Measurements from ENCODE around the gene ZNF70. TPM values are rescaled to one million over a fixed set of nuclear protein-coding genes. Genes with fewer than 3 reads are reported as not detected.

The ZNF70 gene
- total and polyA plus RNA-seq, 12 donors = 1.2 to 4.2 (median 3.6) TPM

DNA sequence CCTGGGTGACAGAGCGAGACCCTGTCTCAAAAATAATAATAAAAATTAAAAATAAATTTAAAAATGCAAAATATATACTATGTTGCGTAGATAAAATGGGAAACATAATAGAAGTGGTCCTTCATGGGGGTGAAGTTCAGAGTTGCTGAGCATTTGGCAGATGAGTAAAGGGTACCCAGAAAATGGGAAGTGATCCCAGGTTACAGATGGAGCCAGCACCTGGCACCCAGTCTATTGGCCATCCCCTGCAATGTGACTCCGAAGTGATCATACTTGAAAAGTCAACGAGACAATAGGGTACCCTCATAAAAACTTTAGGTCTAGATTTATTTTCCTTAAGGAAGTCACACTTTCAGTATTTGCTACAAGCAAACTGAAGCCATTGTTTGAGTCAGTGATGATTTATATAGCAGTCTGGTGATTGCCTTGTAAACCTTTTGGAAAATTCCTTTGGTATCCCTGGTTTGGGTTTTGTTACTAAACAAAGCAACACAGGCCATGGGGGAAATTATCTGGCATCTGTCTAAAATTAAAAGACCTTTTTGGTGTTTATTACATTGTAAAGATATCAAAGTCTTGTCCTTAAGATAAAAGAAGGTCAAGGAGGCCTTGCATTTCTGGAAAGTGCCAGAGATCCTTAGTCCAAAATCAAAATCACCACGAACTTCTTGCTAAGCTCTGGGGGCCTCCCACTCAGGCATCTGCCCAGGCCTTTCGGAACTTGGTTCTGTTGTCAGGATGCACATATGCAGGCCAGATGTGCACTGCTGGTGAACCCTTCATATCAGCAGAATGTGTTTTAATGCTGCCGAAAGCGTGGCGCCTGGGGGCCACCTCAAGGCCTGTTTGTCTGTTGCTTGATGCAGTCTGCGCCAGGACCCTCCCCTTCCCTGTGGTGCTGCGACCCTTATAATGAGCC, 40.2 kb upstream of the ZNF70 start:
- ATAC-seq (peak in 1 of 8 donors; percentile 9), DNase-seq (peak in 1 of 2 donors; percentile 31)
- Histone ChIP-seq H3K9me3 (no peaks in the 10 kb centered on the region), H3K27ac (peak overlapping the region in 4 of 10 donors; percentile 9 to 56 (median 26)), H3K27me3 (no peaks in the 10 kb centered on the region), H3K36me3 (peaks cover 0 to 70% (median 17%) of the 10 kb centered on the region in 9 donors), H3K4me3 (no peak overlapping the region), H3K4me1 (peaks cover 13 to 58% (median 45%) of the 10 kb centered on the region in 9 donors)
- intact Hi-C loops (cut with DNase I) = no loop called here
- WGBS, 2 donors = 65% methylated on average over 11 of the region's 11 CpGs
- TF ChIP-seq, protein P1, sequence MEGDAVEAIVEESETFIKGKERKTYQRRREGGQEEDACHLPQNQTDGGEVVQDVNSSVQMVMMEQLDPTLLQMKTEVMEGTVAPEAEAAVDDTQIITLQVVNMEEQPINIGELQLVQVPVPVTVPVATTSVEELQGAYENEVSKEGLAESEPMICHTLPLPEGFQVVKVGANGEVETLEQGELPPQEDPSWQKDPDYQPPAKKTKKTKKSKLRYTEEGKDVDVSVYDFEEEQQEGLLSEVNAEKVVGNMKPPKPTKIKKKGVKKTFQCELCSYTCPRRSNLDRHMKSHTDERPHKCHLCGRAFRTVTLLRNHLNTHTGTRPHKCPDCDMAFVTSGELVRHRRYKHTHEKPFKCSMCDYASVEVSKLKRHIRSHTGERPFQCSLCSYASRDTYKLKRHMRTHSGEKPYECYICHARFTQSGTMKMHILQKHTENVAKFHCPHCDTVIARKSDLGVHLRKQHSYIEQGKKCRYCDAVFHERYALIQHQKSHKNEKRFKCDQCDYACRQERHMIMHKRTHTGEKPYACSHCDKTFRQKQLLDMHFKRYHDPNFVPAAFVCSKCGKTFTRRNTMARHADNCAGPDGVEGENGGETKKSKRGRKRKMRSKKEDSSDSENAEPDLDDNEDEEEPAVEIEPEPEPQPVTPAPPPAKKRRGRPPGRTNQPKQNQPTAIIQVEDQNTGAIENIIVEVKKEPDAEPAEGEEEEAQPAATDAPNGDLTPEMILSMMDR (IDR thresholded peaks at IDR 0.05) = no peak

DNA sequence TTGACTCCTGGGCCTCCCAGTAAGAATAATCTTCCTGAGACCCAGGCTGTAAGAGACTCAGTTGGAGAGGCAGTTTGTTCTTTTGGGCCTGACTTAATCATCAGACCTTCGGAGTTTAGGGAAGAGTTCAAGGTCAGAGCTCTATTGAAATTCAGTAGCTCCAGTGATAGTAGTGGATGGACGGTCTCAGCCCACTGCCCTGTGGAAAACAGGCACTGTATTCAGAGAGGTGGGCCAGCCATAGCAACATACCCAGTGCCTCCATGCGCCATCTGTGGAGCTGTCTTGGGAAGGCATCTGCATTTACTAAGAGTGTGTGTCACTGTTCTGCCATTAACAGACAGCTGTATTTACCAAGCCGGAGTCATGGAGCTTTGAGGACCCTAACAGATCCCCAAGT, 38.7 kb upstream of the ZNF70 start:
- 69 to 72% methylated on average over 4 of the region's 4 CpGs for WGBS, 2 donors
- H3K4me3 ChIP-seq = no peak overlapping the region
- DNase-seq (no peak), ATAC-seq (no peak)
- TF ChIP-seq, protein P1 (IDR thresholded peaks at IDR 0.05) = no peak
- H3K27me3 ChIP-seq = no peaks in the 10 kb centered on the region
- peaks cover 14 to 63% (median 46%) of the 10 kb centered on the region in 9 donors for H3K4me1 ChIP-seq
- H3K27ac ChIP-seq = peak overlapping the region in 3 of 10 donors; percentile 11 to 56 (median 31)
- H3K9me3 ChIP-seq = no peaks in the 10 kb centered on the region
- H3K36me3 ChIP-seq = peaks cover 0 to 56% (median 8%) of the 10 kb centered on the region in 9 donors
- intact Hi-C loops (cut with DNase I) = loop anchor here in 3 of 10 donors (2.0 to 5.0 kb wide), 3 partner anchors 21 to 53 kb away; no protein-coding TSS in a partner anchor

DNA sequence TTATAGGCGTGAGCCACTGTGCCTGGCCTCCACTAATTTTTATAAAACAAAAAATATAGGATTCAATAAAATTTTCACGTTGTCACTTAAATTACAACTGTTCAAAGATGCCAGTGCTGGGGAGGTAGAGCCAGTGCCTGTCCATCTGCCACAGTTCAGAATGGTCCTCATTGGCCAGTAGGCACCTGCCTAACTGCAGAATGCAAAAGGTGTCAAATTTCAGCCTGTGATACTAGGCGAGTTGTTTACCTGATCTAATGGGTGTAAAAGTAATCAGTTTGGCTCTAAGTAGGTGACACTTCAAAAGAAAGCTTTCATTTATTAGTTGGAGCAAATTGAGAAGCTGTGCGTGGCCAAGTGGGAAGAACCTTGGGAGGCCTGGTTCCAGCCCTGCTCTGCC, 38.2 kb upstream of the ZNF70 start:
- WGBS, 2 donors = 73 to 77% methylated on average over 4 of the region's 4 CpGs
- Histone ChIP-seq H3K27me3 (no peaks in the 10 kb centered on the region), H3K4me3 (no peak overlapping the region), H3K9me3 (no peaks in the 10 kb centered on the region), H3K36me3 (peaks cover 0 to 51% (median 3%) of the 10 kb centered on the region in 9 donors), H3K4me1 (peaks cover 14 to 63% (median 46%) of the 10 kb centered on the region in 9 donors), H3K27ac (peak overlapping the region in 3 of 10 donors; percentile 11 to 56 (median 31))
- DNase-seq (no peak), ATAC-seq (no peak)
- intact Hi-C loops (cut with DNase I) = loop anchor here in 3 of 10 donors (2.0 to 5.0 kb wide), 3 partner anchors 20 to 53 kb away; no protein-coding TSS in a partner anchor
- TF ChIP-seq, protein P1 (IDR thresholded peaks at IDR 0.05) = no peak

DNA sequence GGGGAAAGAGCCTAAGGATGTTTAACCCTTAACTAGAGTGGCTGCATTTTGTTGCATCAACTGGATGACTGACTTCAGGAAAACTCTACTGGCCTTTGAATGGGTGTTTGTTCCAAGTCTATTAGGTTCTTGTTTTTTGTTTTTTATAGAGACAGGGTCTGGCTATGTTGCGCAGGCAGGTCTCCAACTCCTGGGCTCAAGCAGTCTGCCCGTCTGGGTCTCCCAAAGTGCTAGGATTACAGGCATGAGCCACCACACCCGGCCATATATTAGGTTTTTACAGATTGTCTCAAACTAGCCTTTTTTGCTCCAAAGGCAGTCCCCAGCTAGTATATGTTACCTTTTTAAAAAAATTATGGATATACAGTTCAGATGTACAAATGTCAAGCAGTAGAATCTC, 37.0 kb upstream of the ZNF70 start:
- TF ChIP-seq, protein P1 (IDR thresholded peaks at IDR 0.05) = no peak
- peaks cover 0 to 41% (median 0%) of the 10 kb centered on the region in 9 donors for H3K36me3 ChIP-seq
- DNase-seq (no peak), ATAC-seq (no peak)
- H3K27me3 ChIP-seq = no peaks in the 10 kb centered on the region
- H3K9me3 ChIP-seq = no peaks in the 10 kb centered on the region
- H3K27ac ChIP-seq = peak overlapping the region in 7 of 10 donors; percentile 99 to 100 (median 100)
- peak overlapping the region; percentile 70 to 96 (median 88) for H3K4me3 ChIP-seq
- 48 to 52% methylated on average over 3 of the region's 3 CpGs for WGBS, 2 donors
- H3K4me1 ChIP-seq = peaks cover 14 to 63% (median 46%) of the 10 kb centered on the region in 9 donors
- intact Hi-C loops (cut with DNase I) = loop anchor here in 3 of 10 donors (2.0 to 5.0 kb wide), 3 partner anchors 19 to 54 kb away; no protein-coding TSS in a partner anchor

All from heart right ventricle (tissue), 16 donors.